Neural cell (in vitro differentiated cells): ENCODE data around the gene CHKA. TPM values are rescaled to one million over a fixed set of nuclear protein-coding genes. Genes with fewer than 3 reads are reported as not detected.

Experiments used
- H2AFZ ChIP-seq: fragments of 200-600, 300-800 bp; sonication (generic), shearing (Covaris generic); 2 replicates; pipeline ENCODE4 v1.6.0; 2014; ENCODE audit warnings: low read depth, mild to moderate bottlenecking, antibody characterized with exemption, low read length, moderate library complexity
- H3F3A ChIP-seq: fragments of 200-600 bp; shearing (Covaris generic); 2 replicates; pipeline ENCODE4 v1.6.1; 2016; ENCODE audit warnings: mild to moderate bottlenecking, moderate library complexity, mixed read lengths, antibody characterized with exemption, low read length; ENCODE audit not compliant: insufficient read depth, poor library complexity, severe bottlenecking
- H3K27ac ChIP-seq: fragments of 200-600, 300-800 bp; sonication (generic), shearing (Covaris generic); 2 replicates; pipeline ENCODE4 v1.5.1; 2014; ENCODE audit warnings: mild to moderate bottlenecking, low read length, moderate library complexity
- H3K27me3 ChIP-seq: fragments of 300-800, 200-600 bp; sonication (generic), shearing (Covaris generic); 2 replicates; pipeline ENCODE4 v1.6.0; 2014; ENCODE audit warnings: mild to moderate bottlenecking, low read depth, low read length, moderate library complexity; ENCODE audit not compliant: insufficient read depth
- H3K36me3 ChIP-seq: fragments of 300-800, 200-600 bp; sonication (generic), shearing (Covaris generic); 2 replicates; pipeline ENCODE4 v1.5.1; 2014; ENCODE audit warnings: mild to moderate bottlenecking, antibody characterized with exemption, low read length, moderate library complexity; ENCODE audit not compliant: insufficient read depth
- H3K4me2 ChIP-seq: fragments of 300-800, 200-600 bp; sonication (generic), shearing (Covaris generic); 2 replicates; pipeline ENCODE4 v1.6.0; 2014; ENCODE audit warnings: mild to moderate bottlenecking, low read length
- H3K4me3 ChIP-seq: fragments of 300-800, 200-600 bp; sonication (generic), shearing (Covaris generic); 2 replicates; pipeline ENCODE4 v1.5.1; 2014; ENCODE audit warnings: mild to moderate bottlenecking, low read length, moderate library complexity
- H3K79me2 ChIP-seq: fragments of 200-600 bp; shearing (Covaris generic); replicated peaks from 2 replicates; pipeline ENCODE4 v1.6.0; 2014; ENCODE audit warnings: mild to moderate bottlenecking, low read length, moderate library complexity; ENCODE audit not compliant: insufficient read depth
- H3K9ac ChIP-seq: fragments of 300-800, 200-600 bp; sonication (generic), shearing (Covaris generic); 2 replicates; pipeline ENCODE4 v1.6.1; 2016; ENCODE audit warnings: mild to moderate bottlenecking, low read length, mixed read lengths
- H3K9me2 ChIP-seq: fragments of 200-600 bp; shearing (Covaris generic); 2 replicates; pipeline ENCODE4 v1.6.1; 2016; ENCODE audit warnings: mild to moderate bottlenecking, low read length, mixed read lengths; ENCODE audit not compliant: insufficient read depth
- H3K9me3 ChIP-seq: fragments of 200-600, 300-800 bp; sonication (generic), shearing (Covaris generic); 2 replicates; pipeline ENCODE4 v1.6.1; 2016; ENCODE audit warnings: mild to moderate bottlenecking, mixed run types, low read length, moderate library complexity, mixed read lengths
- H4K20me1 ChIP-seq: fragments of 200-600 bp; shearing (Covaris generic); 2 replicates; pipeline ENCODE4 v1.6.1; 2016; ENCODE audit warnings: mild to moderate bottlenecking, mixed run types; ENCODE audit not compliant: insufficient read depth
- CTCF ChIP-seq: fragments of 450-650 bp; IDR thresholded peaks from 2 replicates; pipeline ENCODE4 v1.5.1; 2014; ENCODE audit warnings: antibody characterized with exemption, mild to moderate bottlenecking, moderate library complexity; ENCODE audit not compliant: poor library complexity, severe bottlenecking
- EP300 ChIP-seq: fragments of 450-650 bp; conservative IDR thresholded peaks from 2 replicates; pipeline ENCODE4 v1.6.1; 2014; ENCODE audit warnings: antibody characterized with exemption, mild to moderate bottlenecking, moderate library complexity; ENCODE audit not compliant: poor library complexity, severe bottlenecking
- EZH2 ChIP-seq: fragments of 200-600, 300-800 bp; shearing (Covaris generic), sonication (generic); IDR thresholded peaks from 2 replicates; pipeline ENCODE4 v1.6.1; 2014; ENCODE audit warnings: antibody characterized with exemption, low read length, borderline replicate concordance, mild to moderate bottlenecking; ENCODE audit not compliant: insufficient read depth, poor library complexity, severe bottlenecking
- POLR2AphosphoS5 ChIP-seq: IDR thresholded peaks from 2 replicates; pipeline ENCODE4 v1.6.1; 2012
- RAD21 ChIP-seq: fragments of 450-650 bp; conservative IDR thresholded peaks from 2 replicates; pipeline ENCODE4 v1.6.1; 2014; ENCODE audit warnings: antibody characterized with exemption, mild to moderate bottlenecking, moderate library complexity
- SMC3 ChIP-seq: fragments of 450-650 bp; conservative IDR thresholded peaks from 2 replicates; pipeline ENCODE4 v1.6.1; 2014; ENCODE audit warnings: antibody characterized with exemption, mild to moderate bottlenecking, moderate library complexity; ENCODE audit not compliant: poor library complexity
- TAF1 ChIP-seq: IDR thresholded peaks from 2 replicates; pipeline ENCODE4 v1.6.1; 2012; ENCODE audit warnings: low read depth
- polyA plus RNA-seq: library from polyadenylated mRNA; depleted of rRNA; stranded (reverse); fragments of >200 nt; gene quantifications from 2 replicates; pipeline ENCODE4 v1.2.3, GENCODE V29; 2014
- TF ChIP-seq, protein P1 (sequence below): IDR thresholded peaks from 2 replicates; pipeline ENCODE4 v1.6.1; 2012; ENCODE audit warnings: borderline replicate concordance

The CHKA gene
- polyA plus RNA-seq, 1 donor from 2014 or later, result 90.0 TPM

DNA sequence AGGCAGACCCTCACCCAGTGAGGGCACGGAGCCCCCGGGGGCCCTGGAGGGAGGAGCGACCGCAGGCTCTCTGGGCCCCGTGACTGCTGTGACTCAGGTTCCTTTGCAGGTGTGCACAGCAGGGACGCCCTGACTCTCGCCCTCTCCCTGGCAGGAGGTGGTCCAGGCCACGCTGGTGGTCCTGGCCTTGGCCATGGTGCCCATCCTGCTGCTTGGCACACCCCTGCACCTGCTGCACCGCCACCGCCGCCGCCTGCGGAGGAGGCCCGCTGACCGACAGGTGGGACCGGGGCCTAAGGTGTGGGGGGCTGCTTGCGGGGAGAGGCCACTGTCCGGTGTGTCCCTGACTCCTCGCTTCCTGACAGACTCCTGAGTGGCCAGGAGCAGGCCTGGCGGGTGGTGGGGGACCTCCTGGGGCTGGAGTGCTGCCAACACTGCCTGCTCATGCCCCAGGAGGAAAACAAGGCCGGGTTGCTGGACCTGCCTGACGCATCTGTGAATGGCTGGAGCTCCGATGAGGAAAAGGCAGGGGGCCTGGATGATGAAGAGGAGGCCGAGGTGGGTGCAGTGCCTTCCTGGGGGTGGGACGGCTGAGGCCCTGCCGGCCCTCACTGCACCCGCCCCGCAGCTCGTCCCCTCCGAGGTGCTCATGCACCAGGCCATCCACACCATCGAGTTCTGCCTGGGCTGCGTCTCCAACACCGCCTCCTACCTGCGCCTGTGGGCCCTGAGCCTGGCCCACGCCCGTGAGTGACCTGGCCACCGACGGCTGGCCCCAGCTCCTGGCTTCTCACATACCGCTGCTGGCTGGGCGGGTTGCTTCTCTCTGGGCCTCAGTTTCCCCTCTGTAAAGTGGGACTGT lies 71.4 kb downstream of the CHKA start:
- Histone ChIP-seq H2AFZ (no peak overlapping the region), H3F3A (no peaks in the 10 kb centered on the region), H3K9ac (no peak overlapping the region), H3K36me3 (no peaks in the 10 kb centered on the region), H3K4me3 (no peak overlapping the region), H3K9me3 (no peaks in the 10 kb centered on the region), H4K20me1 (no peaks in the 10 kb centered on the region), H3K27ac (no peak overlapping the region), H3K27me3 (no peaks in the 10 kb centered on the region), H3K79me2 (no peaks in the 10 kb centered on the region), H3K4me2 (no peak overlapping the region), H3K9me2 (no peaks in the 10 kb centered on the region)
- TF ChIP-seq CTCF (no peak), POLR2AphosphoS5 (no peak)

GRCh38 chr11:68048681-68049508 lies 72.3 kb downstream of the CHKA start:
- H3K36me3 ChIP-seq, result no peaks in the 10 kb centered on the region
- TF ChIP-seq RAD21 (no peak), EZH2 (no peak), SMC3 (no peak), CTCF (no peak), TAF1 (no peak), EP300 (no peak), POLR2AphosphoS5 (no peak)
- TF ChIP-seq, protein P1, sequence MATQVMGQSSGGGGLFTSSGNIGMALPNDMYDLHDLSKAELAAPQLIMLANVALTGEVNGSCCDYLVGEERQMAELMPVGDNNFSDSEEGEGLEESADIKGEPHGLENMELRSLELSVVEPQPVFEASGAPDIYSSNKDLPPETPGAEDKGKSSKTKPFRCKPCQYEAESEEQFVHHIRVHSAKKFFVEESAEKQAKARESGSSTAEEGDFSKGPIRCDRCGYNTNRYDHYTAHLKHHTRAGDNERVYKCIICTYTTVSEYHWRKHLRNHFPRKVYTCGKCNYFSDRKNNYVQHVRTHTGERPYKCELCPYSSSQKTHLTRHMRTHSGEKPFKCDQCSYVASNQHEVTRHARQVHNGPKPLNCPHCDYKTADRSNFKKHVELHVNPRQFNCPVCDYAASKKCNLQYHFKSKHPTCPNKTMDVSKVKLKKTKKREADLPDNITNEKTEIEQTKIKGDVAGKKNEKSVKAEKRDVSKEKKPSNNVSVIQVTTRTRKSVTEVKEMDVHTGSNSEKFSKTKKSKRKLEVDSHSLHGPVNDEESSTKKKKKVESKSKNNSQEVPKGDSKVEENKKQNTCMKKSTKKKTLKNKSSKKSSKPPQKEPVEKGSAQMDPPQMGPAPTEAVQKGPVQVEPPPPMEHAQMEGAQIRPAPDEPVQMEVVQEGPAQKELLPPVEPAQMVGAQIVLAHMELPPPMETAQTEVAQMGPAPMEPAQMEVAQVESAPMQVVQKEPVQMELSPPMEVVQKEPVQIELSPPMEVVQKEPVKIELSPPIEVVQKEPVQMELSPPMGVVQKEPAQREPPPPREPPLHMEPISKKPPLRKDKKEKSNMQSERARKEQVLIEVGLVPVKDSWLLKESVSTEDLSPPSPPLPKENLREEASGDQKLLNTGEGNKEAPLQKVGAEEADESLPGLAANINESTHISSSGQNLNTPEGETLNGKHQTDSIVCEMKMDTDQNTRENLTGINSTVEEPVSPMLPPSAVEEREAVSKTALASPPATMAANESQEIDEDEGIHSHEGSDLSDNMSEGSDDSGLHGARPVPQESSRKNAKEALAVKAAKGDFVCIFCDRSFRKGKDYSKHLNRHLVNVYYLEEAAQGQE, result no peak
- no peak overlapping the region for H3K27ac ChIP-seq
- H3K79me2 ChIP-seq, result no peaks in the 10 kb centered on the region
- no peak overlapping the region for H3K4me3 ChIP-seq
- no peak overlapping the region for H3K4me2 ChIP-seq
- H3K9me3 ChIP-seq, result no peaks in the 10 kb centered on the region
- H2AFZ ChIP-seq, result no peak overlapping the region
- no peaks in the 10 kb centered on the region for H3K27me3 ChIP-seq
- H3K9me2 ChIP-seq, result no peaks in the 10 kb centered on the region
- H3K9ac ChIP-seq, result no peak overlapping the region
- H4K20me1 ChIP-seq, result no peaks in the 10 kb centered on the region
- H3F3A ChIP-seq, result no peaks in the 10 kb centered on the region
